Measurements from ENCODE around the gene DCLK1.

GRCh38 chr13:35894636-35895035 lies 236.5 kb downstream of the DCLK1 start:
- TF ChIP-seq CTCF (IDR thresholded peaks at IDR 0.05) (no peak), POLR2A (IDR thresholded peaks at IDR 0.05) (no peak)

Measured in esophagus squamous epithelium (tissue), 4 donors.